Adrenal gland (tissue), 5 donors: Measurements from ENCODE around the gene C1QTNF7.

Source experiments
- CTCF ChIP-seq, 6 experiments: fragments of 450-650 bp in 4 of 6; fragments of 200-600 bp in 2 of 6; sonication (generic) in 1 of 6; IDR thresholded peaks; 1 replicate in 5 of 6; 2 replicates in 1 of 6; pipeline versions ENCODE4 v1.5.1 to v1.8.0; 2016 to 2021; ENCODE audit warnings: antibody characterized with exemption in 6 of 6, mild to moderate bottlenecking in 2 of 6, moderate library complexity in 1 of 6
- POLR2A ChIP-seq, 2 donors: fragments of 450-650 bp; IDR thresholded peaks; one replicate each; pipeline ENCODE4 v1.6.1; 2017; ENCODE audit warnings: antibody characterized with exemption in 2 of 2, mild to moderate bottlenecking in 2 of 2, moderate library complexity in 1 of 2
- donor health status: DM: no; HTN: no; CAD: no.

DNA sequence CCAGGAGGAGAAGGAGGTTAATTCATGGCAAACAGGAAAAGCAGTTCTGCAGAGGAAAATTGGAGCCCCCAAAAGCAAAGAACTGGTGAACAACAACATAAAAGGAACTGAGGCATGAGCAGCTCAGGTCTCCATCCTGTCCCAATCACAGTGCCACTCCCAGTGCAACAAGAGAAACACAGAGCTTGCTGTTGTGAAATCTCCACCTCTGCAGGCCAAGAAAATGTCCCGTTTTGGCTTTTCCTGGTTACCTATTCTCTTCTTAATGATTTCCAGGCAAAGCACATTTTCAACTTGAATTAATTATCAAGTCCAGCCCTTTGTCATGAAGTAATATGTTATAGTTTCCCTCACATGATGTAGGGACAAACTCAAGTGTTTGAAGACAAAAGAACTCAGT is 778 bp downstream of the C1QTNF7 start:
- no peak for TF ChIP-seq CTCF (IDR thresholded peaks at IDR 0.05)
- TF ChIP-seq POLR2A (IDR thresholded peaks at IDR 0.05), result no peak
